GM19351 (cell line): Measurements from ENCODE around the gene GPHA2.

Source experiments
- ATAC-seq: cut with Tn5 transposase; IDR thresholded peaks from one replicate; pipeline ENCODE4 v1.9.1; 2021; ENCODE audit warnings: mild to moderate bottlenecking, moderate library complexity; ENCODE audit not compliant: unreplicated experiment

The GPHA2 gene

GRCh38 chr11:64911689-64912088 is 24.0 kb downstream of the GPHA2 start:
- ATAC-seq: no peak

- no peak for ATAC-seq
Measured at GRCh38 chr11:64911142-64911541, 24.6 kb downstream of the GPHA2 start.

GRCh38 chr11:64910451-64911093 is 25.1 kb downstream of the GPHA2 start:
- no peak for ATAC-seq

GRCh38 chr11:64909653-64910343 is 25.9 kb downstream of the GPHA2 start:
- ATAC-seq: no peak

- no peak for ATAC-seq
Measured at GRCh38 chr11:64908766-64909165, 26.9 kb downstream of the GPHA2 start.

GRCh38 chr11:64906314-64906635 is 29.4 kb downstream of the GPHA2 start:
- no peak for ATAC-seq

- ATAC-seq: no peak
Measured at GRCh38 chr11:64905516-64906313, 30.0 kb downstream of the GPHA2 start.

- ATAC-seq: no peak
Measured at GRCh38 chr11:64903291-64903833, 32.3 kb downstream of the GPHA2 start.

- ATAC-seq: no peak
Measured at GRCh38 chr11:64902102-64902900, 33.4 kb downstream of the GPHA2 start.

- ATAC-seq: no peak
Measured at GRCh38 chr11:64900774-64901173, 34.9 kb downstream of the GPHA2 start.

GRCh38 chr11:64900263-64900678 is 35.4 kb downstream of the GPHA2 start:
- no peak for ATAC-seq

- no peak for ATAC-seq
Measured at GRCh38 chr11:64898541-64898940, 37.2 kb downstream of the GPHA2 start.

GRCh38 chr11:64898076-64898445 is 37.6 kb downstream of the GPHA2 start:
- ATAC-seq: no peak

- ATAC-seq: no peak
Measured at GRCh38 chr11:64897381-64898075, 38.2 kb downstream of the GPHA2 start.

GRCh38 chr11:64896448-64897022 is 39.2 kb downstream of the GPHA2 start:
- ATAC-seq: no peak

GRCh38 chr11:64894812-64895452 is 40.8 kb downstream of the GPHA2 start:
- ATAC-seq: no peak

GRCh38 chr11:64894070-64894811 is 41.5 kb downstream of the GPHA2 start:
- no peak for ATAC-seq

GRCh38 chr11:64893194-64894069 is 42.3 kb downstream of the GPHA2 start:
- no peak for ATAC-seq
